IMR-90 (cell line): ENCODE results near the gene UNK. TPM values are rescaled to one million over a fixed set of nuclear protein-coding genes. Genes with fewer than 3 reads are reported as not detected.

Experiments
- ATAC-seq: fragments of 200-7000 bp; cut with Tn5 transposase; 2 replicates; pipeline ENCODE4 v1.9.1; 2020; ENCODE audit warnings: low read depth, mild to moderate bottlenecking, moderate library complexity
- BruUV-seq: library from RNA; stranded (reverse); fragments of 400-500 nt; replicated peaks from 2 replicates; lab custom pipeline; 2021; lab: Mats Ljungman, UMichigan
- CTCF ChIA-PET: fragments of 300-600 bp; formaldehyde crosslinking; extraction: SDS; loops from one replicate; lab custom pipeline; 2021; ENCODE audit warnings: antibody characterized with exemption; lab: Yijun Ruan, JAX
- POLR2A ChIA-PET: fragments of 300-600 bp; sonication (Branson Sonifier 250); formaldehyde crosslinking; loops from one replicate; lab custom pipeline; 2022; ENCODE audit warnings: antibody characterized with exemption; ENCODE audit not compliant: unreplicated experiment; lab: Charles Lee
- DNase-seq: peaks from one replicate; pipeline ENCODE4 v3.0.0; 2013
- H2AFZ ChIP-seq: replicated peaks from 2 replicates; pipeline ENCODE3; 2013; ENCODE audit warnings: low read length, mild to moderate bottlenecking; ENCODE audit not compliant: poor library complexity
- H2AK5ac ChIP-seq: 2 replicates; pipeline ENCODE4 v1.6.1; 2013; ENCODE audit warnings: low read depth, low read length, inconsistent platforms
- H2AK9ac ChIP-seq: replicated peaks from 2 replicates; pipeline ENCODE3; 2013; ENCODE audit warnings: mild to moderate bottlenecking, low read depth, low read length, moderate library complexity; ENCODE audit not compliant: poor library complexity
- H2BK120ac ChIP-seq: 2 replicates; pipeline ENCODE4 v1.6.1; 2013; ENCODE audit warnings: low read depth, low read length, inconsistent platforms
- H2BK15ac ChIP-seq: 3 replicates; pipeline ENCODE4 v1.6.1; 2013; ENCODE audit warnings: low read depth, low read length, inconsistent platforms
- H2BK20ac ChIP-seq: 2 replicates; pipeline ENCODE4 v1.6.1; 2013; ENCODE audit warnings: low read depth, mild to moderate bottlenecking, inconsistent platforms, low read length, moderate library complexity
- H2BK5ac ChIP-seq: 2 replicates; pipeline ENCODE4 v1.6.1; 2013; ENCODE audit warnings: mild to moderate bottlenecking, low read depth, low read length, inconsistent platforms; ENCODE audit not compliant: poor library complexity, severe bottlenecking
- H3K14ac ChIP-seq: replicated peaks from 2 replicates; pipeline ENCODE4 v1.6.1; 2013; ENCODE audit warnings: low read depth, low read length, inconsistent platforms
- H3K18ac ChIP-seq: 2 replicates; pipeline ENCODE4 v1.6.1; 2013; ENCODE audit warnings: low read depth, low read length, control low read depth
- H3K23ac ChIP-seq: 2 replicates; pipeline ENCODE4 v1.6.1; 2013; ENCODE audit warnings: low read depth, low read length, inconsistent platforms
- H3K27ac ChIP-seq: 2 replicates; pipeline ENCODE4 v1.5.1; 2013; ENCODE audit warnings: mild to moderate bottlenecking, control low read depth, low read length; ENCODE audit not compliant: insufficient read depth
- H3K27me3 ChIP-seq: 2 replicates; pipeline ENCODE4 v1.6.1; 2013; ENCODE audit warnings: low read length; ENCODE audit not compliant: control insufficient read depth, insufficient read depth
- H3K36me3 ChIP-seq: 2 replicates; pipeline ENCODE4 v1.6.1; 2013; ENCODE audit warnings: low read length, mixed read lengths; ENCODE audit not compliant: control insufficient read depth, insufficient read depth
- H3K4ac ChIP-seq: 2 replicates; pipeline ENCODE4 v1.6.1; 2013; ENCODE audit warnings: low read depth, low read length, inconsistent platforms
- H3K4me1 ChIP-seq: 2 replicates; pipeline ENCODE4 v1.6.1; 2013; ENCODE audit warnings: low read length, mixed read lengths; ENCODE audit not compliant: control insufficient read depth, insufficient read depth
- H3K4me2 ChIP-seq: 2 replicates; pipeline ENCODE4 v1.6.1; 2013; ENCODE audit warnings: low read depth, mild to moderate bottlenecking, control low read depth, low read length, moderate library complexity
- H3K4me3 ChIP-seq: 2 replicates; pipeline ENCODE4 v1.5.1; 2013; ENCODE audit warnings: low read depth, mild to moderate bottlenecking, control low read depth, low read length, moderate library complexity; ENCODE audit not compliant: insufficient read depth
- H3K56ac ChIP-seq: 2 replicates; pipeline ENCODE4 v1.6.1; 2013; ENCODE audit warnings: low read length, inconsistent platforms; ENCODE audit not compliant: insufficient read depth; ENCODE audit errors: extremely low read depth
- H3K79me1 ChIP-seq, 2 experiments: 2 replicates each; pipeline ENCODE4 v1.6.1; 2013; ENCODE audit warnings: low read length in 2 of 2, inconsistent platforms in 1 of 2, low read depth in 1 of 2
- H3K9ac ChIP-seq: 2 replicates; pipeline ENCODE4 v1.6.1; 2013; ENCODE audit warnings: low read depth, low read length, control low read depth
- H3K9me1 ChIP-seq: 2 replicates; pipeline ENCODE4 v1.6.1; 2013; ENCODE audit warnings: low read length, inconsistent platforms; ENCODE audit not compliant: insufficient read depth
- H3K9me3 ChIP-seq: 2 replicates; pipeline ENCODE4 v1.6.1; 2013; ENCODE audit warnings: low read length; ENCODE audit not compliant: control insufficient read depth, insufficient read depth
- H4K20me1 ChIP-seq: 2 replicates; pipeline ENCODE4 v1.6.1; 2013; ENCODE audit warnings: low read length, inconsistent platforms; ENCODE audit not compliant: insufficient read depth
- H4K5ac ChIP-seq: 2 replicates; pipeline ENCODE4 v1.6.1; 2013; ENCODE audit warnings: mild to moderate bottlenecking, low read depth, low read length, control low read depth
- H4K8ac ChIP-seq, 2 experiments: 2 replicates each; pipeline ENCODE4 v1.6.1; 2013; ENCODE audit warnings: low read depth in 2 of 2, low read length in 2 of 2, control low read depth in 1 of 2, inconsistent platforms in 1 of 2
- H4K91ac ChIP-seq: 2 replicates; pipeline ENCODE4 v1.6.1; 2013; ENCODE audit warnings: low read depth, low read length, inconsistent platforms; ENCODE audit not compliant: insufficient read depth
- BHLHE40 ChIP-seq: fragments of 150-350 bp; IDR thresholded peaks from 2 replicates; pipeline ENCODE4 v1.6.1; 2016; ENCODE audit warnings: mild to moderate bottlenecking, low read depth, low read length
- CEBPB ChIP-seq: IDR thresholded peaks from 2 replicates; pipeline ENCODE4 v1.6.1; 2012; ENCODE audit warnings: low read depth, low read length, improper control_type of control experiment
- CHD1 ChIP-seq: IDR thresholded peaks from 2 replicates; pipeline ENCODE4 v1.6.1; 2012; ENCODE audit warnings: low read depth, low read length, improper control_type of control experiment
- FOS ChIP-seq: fragments of 150-350 bp; IDR thresholded peaks from 2 replicates; pipeline ENCODE4 v1.6.1; 2016; ENCODE audit warnings: low read depth, low read length
- MAFK ChIP-seq: IDR thresholded peaks from 2 replicates; pipeline ENCODE4 v1.6.1; 2012; ENCODE audit warnings: low read depth, low read length, improper control_type of control experiment
- MAZ ChIP-seq: IDR thresholded peaks from 2 replicates; pipeline ENCODE4 v1.6.1; 2012; ENCODE audit warnings: low read depth, mild to moderate bottlenecking, low read length, improper control_type of control experiment, moderate library complexity, borderline replicate concordance
- MXI1 ChIP-seq: IDR thresholded peaks from 2 replicates; pipeline ENCODE4 v1.6.1; 2012; ENCODE audit warnings: low read depth, mild to moderate bottlenecking, low read length, moderate library complexity, borderline replicate concordance
- NFE2L2 ChIP-seq: fragments of 150-350 bp; IDR thresholded peaks from 2 replicates; pipeline ENCODE4 v1.6.1; 2016; ENCODE audit warnings: low read depth, mild to moderate bottlenecking, low read length
- POLR2A ChIP-seq: IDR thresholded peaks from 2 replicates; pipeline ENCODE4 v1.6.1; 2012; ENCODE audit warnings: mild to moderate bottlenecking, low read depth, low read length
- RAD21 ChIP-seq: IDR thresholded peaks from 2 replicates; pipeline ENCODE4 v1.6.1; 2012; ENCODE audit warnings: low read length, improper control_type of control experiment
- RCOR1 ChIP-seq: IDR thresholded peaks from 2 replicates; pipeline ENCODE4 v1.6.1; 2012; ENCODE audit warnings: mild to moderate bottlenecking, low read length, improper control_type of control experiment; ENCODE audit not compliant: insufficient replicate concordance
- RFX5 ChIP-seq: IDR thresholded peaks from 2 replicates; pipeline ENCODE4 v1.8.0; 2012; ENCODE audit warnings: low read depth, mild to moderate bottlenecking, low read length, moderate library complexity
- SMC3 ChIP-seq: fragments of 150-350 bp; IDR thresholded peaks from 2 replicates; pipeline ENCODE4 v1.6.1; 2016; ENCODE audit warnings: low read depth, mild to moderate bottlenecking, antibody characterized with exemption, low read length, moderate library complexity
- WGBS, 2 experiments: methylation state at CpG; one replicate each; pipeline versions ENCODE4 v1.1.5 to v1.1.7; 2013; ENCODE audit warnings: missing lambda C conversion rate in 2 of 2; ENCODE audit not compliant: insufficient read length in 1 of 2; ENCODE audit errors: extremely low coverage in 2 of 2; 5-methylcytosine and 5-hydroxymethylcytosine counted together
- dilution Hi-C: fragments of 300-500 bp; cut with HindIII; formaldehyde crosslinking; loops from one replicate; pipeline ENCODE4 v1.14.3; 2018; ENCODE audit warnings: low sequenced_read_pairs; ENCODE audit not compliant: unreplicated experiment
- in situ Hi-C: fragments of 300-500 bp; cut with MboI; formaldehyde crosslinking; loops from 3 replicates; pipeline ENCODE4 v1.14.3; 2019; ENCODE audit warnings: low sequenced_read_pairs, inconsistent platforms, mixed read lengths
- intact Hi-C: fragments of 100-400 bp; cut with micrococcal nuclease; formaldehyde crosslinking; loops from 2 replicates; pipeline ENCODE4 v1.10.0; 2022
- polyA plus RNA-seq, 3 experiments: library from polyadenylated mRNA; depleted of rRNA; stranded (reverse); fragments of >200 nt; gene quantifications; 2 replicates each; pipeline ENCODE4 v1.2.3, GENCODE V29; 2012; ENCODE audit warnings: low replicate concordance in 1 of 3
- total RNA-seq: library from RNA; depleted of rRNA; stranded (reverse); fragments of >200 nt; gene quantifications from 2 replicates; pipeline ENCODE4 v1.2.3, GENCODE V29; 2012
- TF ChIP-seq, protein P1 (sequence below): fragments of 150-350 bp; IDR thresholded peaks from 2 replicates; pipeline ENCODE4 v1.6.1; 2017; ENCODE audit warnings: mild to moderate bottlenecking, antibody characterized with exemption, low read length, low read depth
- TF ChIP-seq, protein P2 (sequence below): conservative IDR thresholded peaks from 2 replicates; pipeline ENCODE4 v1.5.1; 2012; ENCODE audit warnings: mild to moderate bottlenecking, low read depth, low read length, improper control_type of control experiment
- TF ChIP-seq, protein P3 (sequence below): fragments of 150-350 bp; IDR thresholded peaks from 2 replicates; pipeline ENCODE4 v1.6.1; 2016; ENCODE audit warnings: low read depth, mild to moderate bottlenecking, low read length, moderate library complexity, borderline replicate concordance

UNK gene
- total and polyA plus RNA-seq, 2 of the 4 experiments (the other 2 are of a cell fraction) = 15.4 to 17.3 TPM

DNA sequence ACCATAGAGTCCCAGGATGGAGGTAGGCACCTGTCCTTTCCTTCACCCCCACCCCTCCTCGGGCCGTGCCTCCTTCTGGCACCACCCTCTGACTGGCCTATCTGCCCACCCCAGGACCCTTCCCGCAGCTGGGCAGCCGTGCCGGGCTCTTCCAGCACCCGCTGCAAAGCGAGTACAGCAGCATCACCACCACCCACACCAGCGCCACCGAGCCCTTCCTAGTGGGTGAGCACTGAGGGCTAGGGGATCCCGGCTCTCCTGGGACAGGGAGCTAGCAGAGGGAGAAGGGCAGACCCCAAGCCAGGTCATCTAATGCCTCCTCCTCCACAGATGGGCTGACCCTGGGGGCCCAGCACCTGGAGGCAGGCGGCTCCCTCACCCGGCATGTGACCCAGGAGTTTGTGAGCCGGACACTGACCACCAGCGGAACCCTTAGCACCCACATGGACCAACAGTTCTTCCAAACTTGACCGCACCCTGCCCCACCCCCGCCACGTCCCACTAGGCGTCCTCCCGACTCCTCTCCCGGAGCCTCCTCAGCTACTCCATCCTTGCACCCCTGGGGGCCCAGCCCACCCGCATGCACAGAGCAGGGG, 27.4 kb upstream of the UNK start:
- Histone ChIP-seq H2BK15ac (no peak overlapping the region), H3K56ac (no peak overlapping the region), H4K5ac (no peak overlapping the region), H3K9me3 (no peaks in the 10 kb centered on the region), H3K79me1 (no peaks in the 10 kb centered on the region), H3K9me1 (peaks cover 3% of the 10 kb centered on the region; the same call in 1 of the 2 replicates), H4K20me1 (no peaks in the 10 kb centered on the region), H4K91ac (no peak overlapping the region), H2AK5ac (no peak overlapping the region), H3K4me2 (no peak overlapping the region), H3K23ac (no peak overlapping the region), H2AFZ (no peak overlapping the region), H2BK5ac (no peak overlapping the region), H3K9ac (no peak overlapping the region), H2AK9ac (no peak overlapping the region), H3K27me3 (no peaks in the 10 kb centered on the region; the same call in 1 of the 2 replicates), H3K4me3 (no peak overlapping the region), H2BK20ac (no peak overlapping the region), H4K8ac (no peak overlapping the region), H3K14ac (no peak overlapping the region), H3K4ac (no peak overlapping the region), H3K27ac (no peak overlapping the region), H3K36me3 (no peaks in the 10 kb centered on the region), H3K4me1 (peaks cover 6% of the 10 kb centered on the region), H2BK120ac (no peak overlapping the region), H3K18ac (no peak overlapping the region)
- in situ Hi-C loops (no loop called here), intact Hi-C loops (no loop called here), dilution Hi-C loops (no loop called here)
- POLR2A ChIA-PET = no interaction called here
- no CpG with 5 or more reads among the region's 21 CpGs for WGBS, 2 experiments
- no TSS peak for BruUV-seq
- CTCF ChIA-PET = no interaction called here
- ATAC-seq = no peak
- TF ChIP-seq, protein P1, sequence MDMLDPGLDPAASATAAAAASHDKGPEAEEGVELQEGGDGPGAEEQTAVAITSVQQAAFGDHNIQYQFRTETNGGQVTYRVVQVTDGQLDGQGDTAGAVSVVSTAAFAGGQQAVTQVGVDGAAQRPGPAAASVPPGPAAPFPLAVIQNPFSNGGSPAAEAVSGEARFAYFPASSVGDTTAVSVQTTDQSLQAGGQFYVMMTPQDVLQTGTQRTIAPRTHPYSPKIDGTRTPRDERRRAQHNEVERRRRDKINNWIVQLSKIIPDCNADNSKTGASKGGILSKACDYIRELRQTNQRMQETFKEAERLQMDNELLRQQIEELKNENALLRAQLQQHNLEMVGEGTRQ = no peak
- TF ChIP-seq RAD21 = no peak
- no peak for TF ChIP-seq NFE2L2
- TF ChIP-seq, protein P2, sequence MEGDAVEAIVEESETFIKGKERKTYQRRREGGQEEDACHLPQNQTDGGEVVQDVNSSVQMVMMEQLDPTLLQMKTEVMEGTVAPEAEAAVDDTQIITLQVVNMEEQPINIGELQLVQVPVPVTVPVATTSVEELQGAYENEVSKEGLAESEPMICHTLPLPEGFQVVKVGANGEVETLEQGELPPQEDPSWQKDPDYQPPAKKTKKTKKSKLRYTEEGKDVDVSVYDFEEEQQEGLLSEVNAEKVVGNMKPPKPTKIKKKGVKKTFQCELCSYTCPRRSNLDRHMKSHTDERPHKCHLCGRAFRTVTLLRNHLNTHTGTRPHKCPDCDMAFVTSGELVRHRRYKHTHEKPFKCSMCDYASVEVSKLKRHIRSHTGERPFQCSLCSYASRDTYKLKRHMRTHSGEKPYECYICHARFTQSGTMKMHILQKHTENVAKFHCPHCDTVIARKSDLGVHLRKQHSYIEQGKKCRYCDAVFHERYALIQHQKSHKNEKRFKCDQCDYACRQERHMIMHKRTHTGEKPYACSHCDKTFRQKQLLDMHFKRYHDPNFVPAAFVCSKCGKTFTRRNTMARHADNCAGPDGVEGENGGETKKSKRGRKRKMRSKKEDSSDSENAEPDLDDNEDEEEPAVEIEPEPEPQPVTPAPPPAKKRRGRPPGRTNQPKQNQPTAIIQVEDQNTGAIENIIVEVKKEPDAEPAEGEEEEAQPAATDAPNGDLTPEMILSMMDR = no peak
- TF ChIP-seq MXI1 = no peak
- TF ChIP-seq FOS = no peak
- no peak for TF ChIP-seq CEBPB
- TF ChIP-seq MAZ = no peak
- TF ChIP-seq RFX5 = no peak
- TF ChIP-seq BHLHE40 = no peak
- no peak for TF ChIP-seq SMC3
- TF ChIP-seq MAFK = no peak
- TF ChIP-seq RCOR1 = no peak
- TF ChIP-seq CHD1 = no peak
- TF ChIP-seq POLR2A = no peak
- TF ChIP-seq, protein P3, sequence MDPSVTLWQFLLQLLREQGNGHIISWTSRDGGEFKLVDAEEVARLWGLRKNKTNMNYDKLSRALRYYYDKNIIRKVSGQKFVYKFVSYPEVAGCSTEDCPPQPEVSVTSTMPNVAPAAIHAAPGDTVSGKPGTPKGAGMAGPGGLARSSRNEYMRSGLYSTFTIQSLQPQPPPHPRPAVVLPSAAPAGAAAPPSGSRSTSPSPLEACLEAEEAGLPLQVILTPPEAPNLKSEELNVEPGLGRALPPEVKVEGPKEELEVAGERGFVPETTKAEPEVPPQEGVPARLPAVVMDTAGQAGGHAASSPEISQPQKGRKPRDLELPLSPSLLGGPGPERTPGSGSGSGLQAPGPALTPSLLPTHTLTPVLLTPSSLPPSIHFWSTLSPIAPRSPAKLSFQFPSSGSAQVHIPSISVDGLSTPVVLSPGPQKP = no peak
- no peak for DNase-seq
